Ascending aorta (tissue), 2 donors: ENCODE data around the gene STON2. TPM values are rescaled to one million over a fixed set of nuclear protein-coding genes. Genes with fewer than 3 reads are reported as not detected.

Experiments used
- DNase-seq, 2 donors: peaks; one replicate each; pipeline ENCODE4 v3.0.0-alpha.2; 2019; ENCODE audit warnings: low spot score in 2 of 2
- H3K27ac ChIP-seq, 2 donors: fragments of 200-600 bp; sonication (generic); one replicate each; pipeline ENCODE4 v1.5.1; 2016 to 2017; ENCODE audit warnings: mild to moderate bottlenecking in 1 of 2
- H3K27me3 ChIP-seq: fragments of 200-600 bp; sonication (generic); one replicate; pipeline ENCODE4 v1.5.1; 2017
- H3K36me3 ChIP-seq, 2 donors: fragments of 200-600 bp; sonication (generic); one replicate each; pipeline ENCODE4 v1.5.1; 2016
- H3K4me1 ChIP-seq, 2 donors: fragments of 200-600 bp; sonication (generic); one replicate each; pipeline ENCODE4 v1.5.1; 2016 to 2017; ENCODE audit warnings: mild to moderate bottlenecking in 1 of 2
- H3K4me3 ChIP-seq, 2 donors: fragments of 200-600 bp; sonication (generic); one replicate each; pipeline ENCODE4 v1.5.1; 2016 to 2017; ENCODE audit warnings: mild to moderate bottlenecking in 1 of 2
- H3K9me3 ChIP-seq, 2 donors: fragments of 200-600 bp; sonication (generic); one replicate each; pipeline ENCODE4 v1.5.1; 2016
- intact Hi-C: fragments of 100-400 bp; cut with DNase I; formaldehyde crosslinking; loops from one replicate; pipeline ENCODE4 v1.15.1; 2023
- total RNA-seq: library from RNA; depleted of rRNA; stranded (reverse); fragments of >200 nt; gene quantifications from one replicate; pipeline ENCODE4 v1.1.0, GENCODE V29; 2016
- TF ChIP-seq, protein P1 (sequence below), 3 experiments: fragments of 200-600 bp in 2 of 3; fragments of 450-650 bp in 1 of 3; sonication (generic) in 2 of 3; IDR thresholded peaks; one replicate each; pipeline ENCODE4 v1.5.1; 2016 to 2019; ENCODE audit warnings: antibody characterized with exemption in 3 of 3, mild to moderate bottlenecking in 1 of 3, moderate library complexity in 1 of 3

Gene STON2
- total RNA-seq, 1 donor from 2014 or later = 54.0 TPM

DNA sequence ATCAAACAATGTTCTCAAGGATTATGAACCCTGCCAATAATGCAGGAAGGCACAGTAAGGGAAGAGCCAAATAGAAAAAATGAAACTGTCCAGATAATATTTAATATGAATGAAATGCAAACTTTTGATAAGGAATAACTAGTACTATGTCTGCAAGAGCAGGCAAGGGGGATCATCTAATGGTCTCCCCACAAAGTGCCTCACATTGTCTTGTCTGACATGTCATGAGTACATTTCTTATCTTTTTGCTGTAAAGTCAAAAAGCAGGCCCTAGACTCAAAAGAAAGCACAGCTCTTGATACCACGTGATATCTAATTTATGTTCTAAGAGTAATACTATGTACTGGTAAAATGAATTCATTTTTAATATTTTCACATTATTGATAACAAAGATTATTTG lies 135.5 kb downstream of the STON2 start:
- TF ChIP-seq, protein P1, sequence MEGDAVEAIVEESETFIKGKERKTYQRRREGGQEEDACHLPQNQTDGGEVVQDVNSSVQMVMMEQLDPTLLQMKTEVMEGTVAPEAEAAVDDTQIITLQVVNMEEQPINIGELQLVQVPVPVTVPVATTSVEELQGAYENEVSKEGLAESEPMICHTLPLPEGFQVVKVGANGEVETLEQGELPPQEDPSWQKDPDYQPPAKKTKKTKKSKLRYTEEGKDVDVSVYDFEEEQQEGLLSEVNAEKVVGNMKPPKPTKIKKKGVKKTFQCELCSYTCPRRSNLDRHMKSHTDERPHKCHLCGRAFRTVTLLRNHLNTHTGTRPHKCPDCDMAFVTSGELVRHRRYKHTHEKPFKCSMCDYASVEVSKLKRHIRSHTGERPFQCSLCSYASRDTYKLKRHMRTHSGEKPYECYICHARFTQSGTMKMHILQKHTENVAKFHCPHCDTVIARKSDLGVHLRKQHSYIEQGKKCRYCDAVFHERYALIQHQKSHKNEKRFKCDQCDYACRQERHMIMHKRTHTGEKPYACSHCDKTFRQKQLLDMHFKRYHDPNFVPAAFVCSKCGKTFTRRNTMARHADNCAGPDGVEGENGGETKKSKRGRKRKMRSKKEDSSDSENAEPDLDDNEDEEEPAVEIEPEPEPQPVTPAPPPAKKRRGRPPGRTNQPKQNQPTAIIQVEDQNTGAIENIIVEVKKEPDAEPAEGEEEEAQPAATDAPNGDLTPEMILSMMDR (IDR thresholded peaks at IDR 0.05) = no peak
- Histone ChIP-seq H3K9me3 (no peaks in the 10 kb centered on the region), H3K4me1 (no peaks in the 10 kb centered on the region), H3K27me3 (no peaks in the 10 kb centered on the region), H3K4me3 (no peak overlapping the region), H3K27ac (no peak overlapping the region), H3K36me3 (no peaks in the 10 kb centered on the region)
- no peak for DNase-seq
- intact Hi-C loops = no loop called here

DNA sequence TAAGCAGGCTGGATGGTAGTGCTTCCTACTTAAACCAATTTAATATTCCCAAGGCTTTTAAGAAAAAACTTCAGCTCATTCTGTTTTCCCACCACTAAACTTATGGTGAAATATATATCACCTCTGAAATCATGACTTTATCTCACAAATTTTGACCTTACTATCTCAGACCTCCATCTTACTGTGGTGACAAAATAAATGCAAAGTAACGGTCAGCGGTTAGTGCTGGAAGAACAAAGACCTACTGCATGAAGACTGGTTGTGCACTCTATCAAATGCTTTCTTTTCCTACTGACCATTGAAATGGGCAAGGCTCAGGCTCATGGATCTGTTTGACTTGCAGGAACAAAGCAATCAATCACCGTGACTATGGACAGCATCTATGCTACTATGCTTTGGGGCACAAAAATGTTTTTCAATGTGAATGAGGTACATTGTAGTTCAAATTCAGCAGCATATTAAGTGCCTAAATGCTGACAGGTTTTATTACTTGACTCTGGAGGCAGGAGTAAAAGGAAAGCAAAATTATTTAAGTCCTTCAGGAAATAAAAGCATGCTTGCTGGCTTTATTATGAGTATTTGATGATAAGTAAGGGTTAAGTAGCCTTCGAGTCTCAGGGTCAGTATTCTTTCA lies 136.2 kb downstream of the STON2 start:
- H3K4me3 ChIP-seq = no peak overlapping the region
- DNase-seq = no peak
- TF ChIP-seq, protein P1 (IDR thresholded peaks at IDR 0.05) = no peak
- H3K27me3 ChIP-seq = no peaks in the 10 kb centered on the region
- no peak overlapping the region for H3K27ac ChIP-seq
- intact Hi-C loops = no loop called here
- no peaks in the 10 kb centered on the region for H3K9me3 ChIP-seq
- H3K36me3 ChIP-seq = no peaks in the 10 kb centered on the region
- H3K4me1 ChIP-seq = no peaks in the 10 kb centered on the region

DNA sequence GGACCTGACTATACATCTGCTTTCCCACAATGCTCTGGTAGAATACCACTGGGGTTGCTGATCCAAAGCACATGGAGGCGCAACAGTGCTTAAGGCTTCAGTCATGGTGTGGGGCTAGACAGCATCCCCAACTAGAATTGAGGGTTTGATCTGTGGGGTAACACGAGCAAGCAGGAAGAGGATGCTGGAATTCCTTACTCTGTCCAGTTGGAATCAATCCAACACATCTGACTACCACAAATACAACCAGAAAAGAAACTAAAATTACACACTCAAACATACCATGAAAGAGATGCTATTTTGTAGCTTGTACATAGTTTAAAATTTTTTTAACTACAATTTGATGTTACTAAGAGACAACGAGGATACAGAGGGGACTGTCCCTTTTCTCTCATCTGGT lies 138.9 kb downstream of the STON2 start:
- H3K4me1 ChIP-seq = no peaks in the 10 kb centered on the region
- intact Hi-C loops = no loop called here

DNA sequence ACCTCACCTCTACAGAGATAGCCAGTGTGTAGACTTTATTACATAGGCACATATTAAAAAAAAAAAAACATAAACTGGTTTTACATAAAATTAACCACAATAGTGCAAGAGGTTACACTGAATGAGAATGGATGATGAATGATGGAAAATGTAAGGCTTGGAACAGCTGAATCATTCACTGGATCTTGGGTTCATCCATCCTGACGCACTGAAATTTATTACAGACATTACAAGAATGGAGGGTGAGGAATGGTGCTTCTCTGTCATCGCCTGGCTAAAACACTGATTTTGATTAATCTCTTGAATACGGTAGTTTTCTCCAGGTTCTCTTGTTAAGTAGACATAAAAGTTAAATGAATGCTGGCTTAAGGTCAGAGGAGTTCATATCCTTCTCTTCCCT lies 139.4 kb downstream of the STON2 start:
- DNase-seq = no peak
- H3K4me1 ChIP-seq = no peaks in the 10 kb centered on the region
- intact Hi-C loops = no loop called here
- TF ChIP-seq, protein P1 (IDR thresholded peaks at IDR 0.05) = no peak
- H3K9me3 ChIP-seq = no peaks in the 10 kb centered on the region
- H3K4me3 ChIP-seq = no peak overlapping the region
- H3K27me3 ChIP-seq = no peaks in the 10 kb centered on the region
- H3K27ac ChIP-seq = no peak overlapping the region
- no peaks in the 10 kb centered on the region for H3K36me3 ChIP-seq

More for the DNA sequence above, 138.9 kb downstream of the STON2 start:
- no peak overlapping the region for H3K4me3 ChIP-seq
- no peaks in the 10 kb centered on the region for H3K36me3 ChIP-seq
- no peak overlapping the region for H3K27ac ChIP-seq
- H3K27me3 ChIP-seq = no peaks in the 10 kb centered on the region
- no peaks in the 10 kb centered on the region for H3K9me3 ChIP-seq
- TF ChIP-seq, protein P1 (IDR thresholded peaks at IDR 0.05) = no peak
- DNase-seq = no peak

DNA sequence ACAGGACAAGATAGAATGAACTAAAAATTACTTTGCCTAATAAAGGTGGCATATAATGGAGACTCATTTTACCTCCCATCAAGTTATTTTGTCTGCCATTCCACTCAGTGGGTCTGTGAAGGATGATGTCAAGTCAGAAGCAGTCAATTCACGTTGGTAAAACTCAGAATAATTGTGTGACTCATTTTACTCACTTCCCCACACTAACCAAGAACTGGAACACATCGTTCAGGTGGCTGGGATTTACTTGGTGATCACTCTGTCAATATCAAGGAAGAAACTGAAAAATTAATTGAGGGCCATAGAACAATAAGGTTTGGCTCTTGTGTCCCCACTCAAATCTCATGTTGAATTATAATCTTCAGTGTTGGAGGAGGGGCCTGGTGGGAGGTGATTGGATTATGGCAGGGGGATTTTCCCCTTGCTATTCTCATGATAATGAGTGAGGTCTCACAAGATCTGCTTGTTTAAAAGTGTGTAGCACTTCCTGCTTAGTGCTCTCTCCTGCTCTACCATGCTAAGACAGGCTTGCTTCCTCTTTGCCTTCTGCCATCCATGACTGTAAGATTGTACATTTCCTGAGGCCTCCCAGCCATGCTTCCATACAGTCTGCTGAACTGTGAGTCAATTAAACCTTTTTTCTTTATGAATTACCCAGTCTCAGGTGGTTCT lies 143.7 kb downstream of the STON2 start:
- Histone ChIP-seq H3K27ac (no peak overlapping the region), H3K9me3 (no peaks in the 10 kb centered on the region), H3K36me3 (no peaks in the 10 kb centered on the region), H3K27me3 (no peaks in the 10 kb centered on the region), H3K4me1 (no peaks in the 10 kb centered on the region), H3K4me3 (no peak overlapping the region)
- no peak for DNase-seq
- TF ChIP-seq, protein P1 (IDR thresholded peaks at IDR 0.05) = no peak
- intact Hi-C loops = no loop called here
